Stimulated activated CD4-positive, alpha-beta T cell treated with anti-CD3 and anti-CD28 coated beads, TNF-alpha, amount 100 ng/mL, for 24 hours (primary cell): Measurements from ENCODE around the gene SUCNR1.
"Not testable (repeated sequence)": the region's sequence is repeated elsewhere in the genome, so short reads cannot be mapped to it uniquely, and the experiment has no call there.

Experiments used
- DNase-seq, 3 experiments: peaks; one replicate each; pipeline ENCODE4 v3.0.0-alpha.2; 2020; ENCODE audit warnings: low read depth in 3 of 3

The SUCNR1 gene

GRCh38 chr3:151871639-151872468 is 1.6 kb upstream of the SUCNR1 start:
- no peak for DNase-seq

GRCh38 chr3:151874079-151874478 is 636 bp downstream of the SUCNR1 start:
- not testable (repeated sequence) for DNase-seq

- DNase-seq: no peak
Measured at GRCh38 chr3:151875759-151876158, 2.3 kb downstream of the SUCNR1 start.

- DNase-seq: no peak
Measured at GRCh38 chr3:151877269-151877668, 3.8 kb downstream of the SUCNR1 start.

- DNase-seq: no peak
Measured at GRCh38 chr3:151878465-151878864, 5.0 kb downstream of the SUCNR1 start.

- no peak for DNase-seq
Measured at GRCh38 chr3:151879037-151879436, 5.6 kb downstream of the SUCNR1 start.

GRCh38 chr3:151879679-151880415 is 6.4 kb downstream of the SUCNR1 start:
- DNase-seq: no peak

GRCh38 chr3:151880416-151880690 is 6.9 kb downstream of the SUCNR1 start:
- DNase-seq: no peak

GRCh38 chr3:151881137-151881536 is 7.7 kb downstream of the SUCNR1 start:
- DNase-seq: no peak

- DNase-seq: not testable (repeated sequence)
Measured at GRCh38 chr3:151885397-151885796, 12.0 kb downstream of the SUCNR1 start.

GRCh38 chr3:151887450-151888211 is 14.2 kb downstream of the SUCNR1 start:
- not testable (repeated sequence) for DNase-seq

GRCh38 chr3:151890721-151891141 is 17.3 kb downstream of the SUCNR1 start:
- DNase-seq: no peak

GRCh38 chr3:151891721-151892120 is 18.3 kb downstream of the SUCNR1 start:
- DNase-seq: no peak

- DNase-seq: no peak
Measured at GRCh38 chr3:151894219-151894618, 20.8 kb downstream of the SUCNR1 start.

GRCh38 chr3:151895478-151896241 is 22.2 kb downstream of the SUCNR1 start:
- DNase-seq: no peak

- no peak for DNase-seq
Measured at GRCh38 chr3:151896246-151897012, 23.0 kb downstream of the SUCNR1 start.

- not testable (repeated sequence) for DNase-seq
Measured at GRCh38 chr3:151898121-151898520, 24.7 kb downstream of the SUCNR1 start.

GRCh38 chr3:151898564-151899261 is 25.3 kb downstream of the SUCNR1 start:
- DNase-seq: not testable (repeated sequence)

GRCh38 chr3:151899996-151900395 is 26.6 kb downstream of the SUCNR1 start:
- no peak for DNase-seq

- DNase-seq: no peak
Measured at GRCh38 chr3:151900460-151900859, 27.0 kb downstream of the SUCNR1 start.
